HG02981 (cell line): ENCODE measurements around the gene SIRT5.

ENCODE experiments used
- ATAC-seq: cut with Tn5 transposase; IDR thresholded peaks from one replicate; pipeline ENCODE4 v1.9.1; 2021; ENCODE audit warnings: mild to moderate bottlenecking, moderate library complexity; ENCODE audit not compliant: unreplicated experiment

SIRT5 gene

DNA sequence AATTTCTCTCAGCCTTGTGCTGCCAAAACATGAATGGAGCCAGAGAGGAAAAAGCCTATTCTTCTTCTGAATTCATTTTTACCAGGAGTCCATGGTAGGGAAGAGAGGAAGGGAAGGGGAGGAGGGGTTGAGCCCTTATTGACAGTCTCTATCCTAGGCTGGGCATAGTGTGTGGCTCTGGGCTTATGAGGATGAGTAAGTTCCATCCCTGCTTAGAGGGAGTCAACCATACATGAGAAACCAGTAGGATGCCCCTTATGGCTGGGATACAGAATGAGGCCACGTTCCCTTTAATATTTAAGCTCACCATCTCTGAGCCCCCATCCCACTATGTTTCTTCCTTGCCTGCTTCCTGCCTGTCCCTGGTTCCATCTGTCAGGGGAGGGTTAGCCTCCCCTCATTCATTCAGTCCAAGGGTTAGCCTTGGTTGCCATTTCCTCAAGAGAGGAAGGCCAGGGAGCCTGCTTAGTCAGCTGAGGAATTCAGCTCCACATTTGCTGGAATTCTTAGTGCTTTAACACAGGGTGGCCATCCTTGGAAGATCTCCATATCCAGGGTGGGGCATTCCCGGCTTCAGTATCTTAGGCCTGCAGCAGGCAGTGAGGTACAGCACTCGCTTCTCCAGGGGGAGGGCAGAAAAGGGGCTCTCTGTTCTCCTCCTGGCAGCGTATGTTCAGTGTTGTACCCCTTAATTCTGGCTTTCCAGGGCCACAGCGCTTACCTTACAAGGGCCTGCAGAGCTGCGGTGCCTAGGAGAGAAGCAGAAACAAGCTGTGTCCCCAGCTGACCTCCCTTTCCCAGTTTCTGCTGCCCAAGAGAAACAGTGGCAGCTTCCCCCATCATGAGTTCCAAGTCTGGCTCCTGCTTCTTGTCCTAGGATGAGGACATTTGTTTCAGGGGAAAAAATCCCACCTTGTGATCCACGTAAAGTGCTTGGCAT, 12.5 kb downstream of the SIRT5 start:
- ATAC-seq = no peak

DNA sequence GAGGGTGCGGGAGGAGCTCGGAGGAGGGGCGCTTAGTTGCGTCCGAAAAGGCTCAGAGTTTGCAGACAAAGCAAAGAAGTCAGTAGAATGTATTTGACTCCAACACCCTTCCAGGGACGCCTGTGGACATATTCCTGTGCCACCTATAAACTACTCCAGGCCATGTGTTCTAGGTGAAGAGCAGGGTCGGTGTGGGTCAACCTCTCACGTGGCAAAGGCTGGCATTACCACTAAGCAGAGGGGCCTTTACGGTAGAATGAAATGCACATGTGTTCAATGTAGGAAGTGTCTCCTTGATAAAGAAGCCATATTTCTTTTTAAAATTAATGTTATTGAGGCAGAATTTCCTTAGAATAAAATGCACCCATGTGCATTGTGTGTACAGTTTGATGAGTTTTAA, 15.4 kb downstream of the SIRT5 start:
- no peak for ATAC-seq

DNA sequence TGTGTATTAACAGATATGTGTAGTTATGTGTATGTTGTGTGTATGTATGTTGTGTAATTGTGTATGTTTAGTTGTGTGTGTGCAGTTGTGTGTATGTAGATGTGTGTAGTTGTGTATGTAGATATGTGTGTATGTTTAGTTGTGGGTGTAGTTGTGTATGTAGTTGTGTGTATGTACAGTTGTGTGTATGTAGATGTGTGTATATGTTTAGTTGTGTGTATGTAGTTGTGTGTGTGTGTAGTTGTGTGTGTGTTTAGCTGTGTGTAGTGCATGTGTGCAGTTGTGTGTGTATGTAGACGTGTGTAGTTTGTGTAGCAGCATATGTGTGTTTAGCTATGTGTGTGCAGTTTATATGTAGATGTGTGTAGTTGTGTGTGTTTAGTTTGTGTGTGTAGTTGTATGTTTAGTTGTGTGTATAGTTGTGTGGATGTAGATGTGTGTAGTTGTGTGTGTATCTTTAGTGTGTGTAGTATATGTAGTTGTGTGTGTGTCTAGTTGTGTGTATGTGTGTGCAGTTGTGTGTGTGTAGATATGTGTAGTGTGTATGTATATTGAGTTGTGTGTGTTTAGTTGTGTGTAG, 16.3 kb downstream of the SIRT5 start:
- ATAC-seq = no peak

DNA sequence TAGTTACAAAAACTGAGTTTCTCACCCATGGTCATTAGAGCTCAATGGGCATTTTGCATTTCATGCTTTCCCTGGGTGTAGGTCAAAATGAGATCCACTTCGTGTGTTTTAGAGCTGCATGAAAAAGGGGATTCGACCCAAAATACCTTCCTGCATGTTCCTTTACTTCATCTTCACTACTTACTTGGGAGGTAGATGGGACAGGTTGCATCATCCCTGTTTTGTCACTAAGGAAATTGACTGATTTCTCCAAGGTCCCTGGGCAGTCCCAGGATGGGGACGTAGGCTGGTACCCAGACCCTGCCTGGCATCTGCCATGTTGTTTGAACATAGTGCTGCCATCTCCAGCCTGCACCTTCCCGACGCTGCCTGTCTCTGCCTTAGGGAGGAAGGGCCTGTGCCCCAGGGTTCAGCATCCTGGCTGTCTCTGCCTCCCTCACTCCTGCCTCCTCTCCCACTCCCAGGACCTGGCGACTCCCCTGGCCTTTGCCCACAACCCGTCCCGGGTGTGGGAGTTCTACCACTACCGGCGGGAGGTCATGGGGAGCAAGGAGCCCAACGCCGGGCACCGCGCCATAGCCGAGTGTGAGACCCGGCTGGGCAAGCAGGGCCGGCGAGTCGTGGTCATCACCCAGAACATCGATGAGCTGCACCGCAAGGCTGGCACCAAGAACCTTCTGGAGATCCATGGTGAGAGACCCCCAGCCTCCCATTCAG, 17.0 kb downstream of the SIRT5 start:
- no peak for ATAC-seq

DNA sequence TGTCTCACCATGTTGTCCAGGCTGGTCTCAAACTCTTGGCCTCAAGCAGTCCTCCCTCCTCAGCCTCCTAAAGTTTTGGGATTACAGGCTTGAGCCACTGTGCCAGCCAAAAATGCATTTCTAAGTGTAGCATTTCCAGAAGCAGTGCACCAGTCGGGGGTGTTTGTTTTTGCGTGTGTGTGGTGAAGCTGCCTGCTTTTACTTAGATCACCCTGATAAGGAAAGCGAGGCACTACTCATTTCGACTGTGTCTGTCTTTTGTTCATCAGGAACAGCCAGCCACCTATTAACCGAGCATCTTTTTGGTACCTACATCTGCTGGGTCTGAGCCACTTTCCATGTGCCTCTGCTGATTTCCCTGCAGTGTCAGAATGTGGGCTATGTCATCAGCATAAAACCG, 18.7 kb downstream of the SIRT5 start:
- no peak for ATAC-seq

DNA sequence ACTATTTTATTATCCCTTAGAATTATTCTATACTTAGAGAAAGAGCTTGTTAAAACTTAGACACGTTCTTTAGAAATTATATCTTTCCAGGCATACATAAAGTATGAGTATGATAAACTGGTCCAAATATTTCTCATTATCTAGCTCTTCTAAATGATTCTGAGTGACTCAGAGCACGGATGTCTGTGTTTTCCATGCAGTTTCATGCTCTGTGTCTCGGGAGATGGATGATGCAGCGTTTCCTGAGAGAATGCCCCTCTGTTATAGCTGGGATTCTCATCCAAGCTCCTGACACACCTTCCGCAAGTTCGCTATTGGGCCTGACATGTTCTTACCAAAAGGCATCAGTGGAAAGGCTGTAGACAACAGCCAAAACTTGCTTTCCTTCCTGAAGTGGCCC, 19.3 kb downstream of the SIRT5 start:
- no peak for ATAC-seq

DNA sequence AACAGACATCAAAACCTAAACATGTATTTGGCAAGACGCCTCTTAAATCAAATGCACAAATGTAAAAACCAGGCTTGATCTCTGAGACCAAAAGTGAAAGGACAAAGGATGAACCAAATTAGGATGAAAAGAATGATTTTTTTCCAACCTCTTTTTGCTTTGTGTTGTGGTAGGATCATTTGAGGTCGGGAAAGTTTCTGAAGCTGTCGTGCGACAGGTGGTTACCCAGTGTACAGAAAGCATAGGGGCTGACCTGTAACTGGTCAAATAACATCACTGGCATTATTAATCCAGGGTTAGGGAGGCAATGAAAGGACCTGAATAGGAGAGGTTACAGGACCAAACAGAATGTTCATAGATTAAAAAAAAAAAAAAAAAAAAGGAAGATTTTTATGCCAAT, 22.7 kb downstream of the SIRT5 start:
- no peak for ATAC-seq

DNA sequence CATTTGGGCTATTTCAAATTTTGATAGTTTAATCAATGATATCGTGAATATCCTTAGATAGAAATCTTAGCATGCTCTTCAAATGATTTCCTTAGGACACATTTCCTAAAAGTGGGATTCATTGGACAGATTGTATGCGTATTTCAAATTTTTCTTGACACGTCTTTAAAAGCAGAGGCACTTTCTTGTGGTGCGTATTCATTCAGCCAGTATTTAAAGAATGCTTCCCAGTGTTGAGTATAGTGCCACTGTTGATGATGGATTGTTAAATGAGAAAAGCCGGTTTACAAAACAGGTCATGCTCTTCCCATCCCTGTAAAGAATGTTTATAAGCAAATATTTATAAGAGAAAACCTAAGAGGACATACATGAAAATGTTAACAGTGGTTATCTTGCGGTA, 25.6 kb downstream of the SIRT5 start:
- no peak for ATAC-seq

DNA sequence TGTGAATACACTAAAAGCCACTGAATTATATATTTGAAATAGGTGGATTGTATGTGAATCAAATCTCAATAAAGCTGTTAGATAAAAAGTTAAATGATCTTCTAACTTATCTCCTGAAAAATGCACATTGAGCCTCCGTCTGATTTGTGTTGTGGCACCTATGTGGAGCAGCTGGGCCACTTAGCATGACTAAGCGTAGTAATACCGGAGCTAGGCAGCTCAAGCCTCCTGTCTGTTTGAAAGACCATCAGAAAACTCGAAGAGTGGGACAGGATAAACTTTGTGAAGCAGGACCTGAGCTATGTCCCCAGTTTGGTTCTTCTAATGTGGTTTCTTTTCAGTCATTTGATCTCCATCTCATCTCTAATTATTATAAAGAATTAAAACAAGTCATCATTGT, 29.7 kb downstream of the SIRT5 start:
- ATAC-seq = no peak

DNA sequence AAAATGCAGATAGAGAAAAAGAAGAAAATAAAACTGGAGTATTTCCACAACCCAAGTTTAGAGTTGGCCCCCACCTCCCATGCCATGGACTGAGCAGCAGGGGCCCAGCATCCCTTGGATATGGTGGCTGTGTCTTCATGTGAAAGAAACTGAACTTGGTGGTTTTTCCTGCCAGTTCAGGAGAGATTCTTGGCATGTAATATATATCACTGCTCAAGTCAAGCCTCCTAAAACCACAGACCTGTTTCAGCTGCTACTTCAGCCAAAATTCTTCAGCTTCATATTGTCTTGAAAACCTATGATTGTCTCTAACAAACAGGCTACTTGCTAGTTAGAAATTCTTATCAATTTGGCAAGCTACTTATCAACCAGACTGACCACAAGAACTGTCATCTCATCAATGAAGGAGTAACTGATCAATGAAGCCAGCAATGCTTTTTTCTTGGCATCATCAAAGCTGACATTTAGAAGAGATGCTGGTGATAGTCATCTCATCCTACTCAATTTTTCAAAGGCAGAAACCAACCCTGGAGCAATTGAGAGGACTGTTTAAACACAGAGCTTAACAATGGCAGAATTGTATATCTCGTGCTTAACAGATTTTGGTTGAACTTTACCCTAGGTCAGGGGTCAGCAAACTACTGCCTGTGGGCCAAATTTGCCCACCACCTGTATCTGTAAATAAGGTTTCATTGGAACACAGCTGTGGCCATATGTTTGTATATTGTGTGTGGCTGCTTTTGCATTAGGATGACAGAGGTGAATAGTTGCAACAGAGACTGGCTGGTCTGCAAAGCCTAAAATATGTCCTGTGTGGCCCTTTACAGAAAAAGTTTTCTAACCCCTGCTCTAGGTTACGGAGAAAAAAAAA, 30.4 kb downstream of the SIRT5 start:
- no peak for ATAC-seq

DNA sequence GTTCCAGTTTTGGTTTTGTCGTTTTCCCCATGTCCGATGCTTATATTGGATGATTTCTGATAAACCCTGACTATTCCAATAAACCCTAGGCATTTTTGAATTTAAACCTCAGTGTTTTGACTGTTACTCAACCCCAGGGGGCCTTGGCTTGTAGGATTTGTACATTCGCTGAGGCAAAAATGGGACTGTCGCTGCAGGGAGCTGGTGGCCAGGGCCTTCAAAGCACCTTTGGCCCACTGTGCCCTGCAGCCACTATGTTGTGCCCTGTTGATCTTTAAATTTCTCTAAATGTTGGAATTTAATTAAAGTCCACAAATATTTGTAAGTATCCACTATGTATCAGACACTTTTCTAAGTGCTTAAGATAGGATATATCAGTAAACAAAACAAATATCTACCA, 31.2 kb downstream of the SIRT5 start:
- no peak for ATAC-seq

DNA sequence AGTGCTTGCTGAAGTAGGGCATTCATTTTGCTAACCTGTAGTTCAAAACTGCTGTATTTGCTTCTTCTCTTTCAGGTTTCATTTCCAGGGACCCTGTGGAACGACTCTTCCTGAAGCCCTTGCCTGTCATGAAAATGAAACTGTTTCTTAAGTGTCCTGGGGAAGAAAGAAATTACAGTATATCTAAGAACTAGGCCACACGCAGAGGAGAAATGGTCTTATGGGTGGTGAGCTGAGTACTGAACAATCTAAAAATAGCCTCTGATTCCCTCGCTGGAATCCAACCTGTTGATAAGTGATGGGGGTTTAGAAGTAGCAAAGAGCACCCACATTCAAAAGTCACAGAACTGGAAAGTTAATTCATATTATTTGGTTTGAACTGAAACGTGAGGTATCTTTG, 37.3 kb downstream of the SIRT5 start:
- no peak for ATAC-seq

DNA sequence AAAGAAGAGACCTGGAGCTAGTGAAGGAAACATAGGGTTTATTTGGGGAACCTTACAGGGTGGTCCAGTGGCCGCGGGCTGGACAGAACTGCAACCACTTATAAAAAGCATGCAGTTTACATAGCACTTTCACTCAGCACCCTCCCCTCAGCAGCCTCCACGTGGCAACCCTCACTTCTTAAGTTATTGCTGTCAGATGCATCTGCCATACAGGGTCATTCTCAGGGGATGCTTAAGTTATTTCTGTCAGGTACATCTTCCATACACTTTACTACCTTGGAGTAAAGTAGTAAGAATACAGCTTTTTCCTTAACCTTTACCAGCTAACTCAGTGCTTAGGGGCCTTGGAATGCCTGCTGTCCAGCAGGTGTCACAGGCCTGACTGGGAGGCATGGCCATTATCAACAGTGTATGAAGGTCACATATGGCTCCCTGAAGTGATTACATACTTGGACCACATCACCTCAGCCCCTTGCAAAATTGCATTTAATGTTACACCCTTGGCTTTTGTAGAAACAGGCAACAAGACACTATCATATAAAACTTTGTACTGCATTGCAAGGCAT, 38.7 kb downstream of the SIRT5 start:
- no peak for ATAC-seq

DNA sequence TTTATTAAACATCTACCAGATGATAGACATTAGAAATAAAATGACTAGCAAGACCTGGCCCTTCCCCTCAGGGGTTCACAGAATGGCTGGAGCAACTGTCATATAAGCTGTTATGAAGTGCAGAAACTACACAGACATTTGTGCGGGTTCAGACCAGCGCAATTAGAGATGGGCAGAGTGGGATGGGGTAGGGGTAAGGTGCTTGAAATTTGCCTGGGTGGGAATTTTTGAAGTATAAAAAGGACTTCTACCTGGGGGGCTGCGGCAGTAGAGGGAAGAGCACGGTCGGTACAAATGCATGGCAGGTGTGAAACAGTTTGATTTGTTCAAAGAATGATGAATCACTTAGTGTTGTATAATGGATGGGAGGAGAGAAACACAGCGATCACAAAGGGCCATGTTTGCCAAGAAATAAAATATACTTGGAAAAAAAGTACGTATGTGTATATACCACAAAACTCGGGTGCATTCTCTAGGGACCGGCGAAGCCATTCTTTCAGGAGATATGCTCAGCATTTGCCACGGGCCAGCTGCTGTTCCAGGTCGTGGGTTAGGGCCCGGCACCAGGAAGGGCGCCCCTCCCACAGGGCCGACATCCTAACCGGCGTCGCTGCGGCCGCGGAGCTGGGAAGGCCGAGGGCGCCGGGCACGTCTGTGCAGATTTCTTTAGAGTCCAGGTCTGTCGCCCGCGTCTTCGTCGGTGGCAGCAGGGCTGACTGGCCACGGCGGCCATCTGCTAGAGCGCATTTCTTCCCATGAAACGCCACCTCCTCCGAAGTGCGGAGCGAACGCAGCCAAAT, 39.9 kb downstream of the SIRT5 start:
- ATAC-seq = peak; percentile 17

DNA sequence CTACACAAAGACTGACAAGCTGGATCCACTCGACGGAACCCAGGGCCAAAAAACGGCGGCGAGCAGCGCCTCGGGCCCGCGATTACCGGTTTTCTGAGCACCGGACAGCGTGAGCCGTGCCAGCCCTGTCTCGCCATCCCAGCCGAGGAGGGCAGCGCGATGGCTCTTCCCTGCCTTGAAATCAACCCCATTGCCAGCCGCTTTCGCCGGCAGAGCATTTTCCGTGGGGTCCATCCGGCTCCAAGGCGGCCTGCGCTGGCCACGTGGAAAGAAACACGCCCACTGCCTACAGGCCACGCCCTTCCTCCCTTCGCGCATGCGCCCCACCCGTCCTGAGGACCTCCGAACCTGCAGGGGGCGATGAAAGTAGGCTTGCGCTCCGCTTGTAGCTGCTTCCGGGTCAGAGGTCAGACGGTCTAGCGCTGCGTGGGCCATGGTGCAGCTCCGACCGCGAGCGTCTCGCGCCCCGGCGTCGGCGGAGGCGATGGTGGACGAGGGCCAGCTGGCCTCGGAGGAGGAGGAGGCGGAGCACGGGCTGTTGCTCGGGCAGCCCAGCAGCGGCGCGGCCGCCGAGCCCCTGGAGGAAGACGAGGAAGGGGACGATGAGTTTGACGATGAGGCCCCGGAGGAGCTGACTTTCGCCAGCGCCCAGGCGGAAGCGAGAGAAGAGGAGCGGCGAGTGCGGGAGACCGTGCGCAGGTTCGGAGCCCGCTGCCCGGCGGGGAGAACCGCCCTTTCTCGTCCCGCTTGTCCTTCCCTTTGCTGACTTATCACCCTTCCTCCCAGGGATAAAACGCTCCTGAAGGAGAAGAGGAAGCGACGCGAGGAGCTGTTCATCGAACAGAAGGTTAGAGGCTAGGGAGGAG, 40.8 kb downstream of the SIRT5 start, which contains the start of gene NOL7:
NOL7 (plus strand) TSS at position 410 of the 866 bp plus-strand sequence; CDS start at position 434, 24 bp downstream.
- peak; percentile 93 for ATAC-seq

DNA sequence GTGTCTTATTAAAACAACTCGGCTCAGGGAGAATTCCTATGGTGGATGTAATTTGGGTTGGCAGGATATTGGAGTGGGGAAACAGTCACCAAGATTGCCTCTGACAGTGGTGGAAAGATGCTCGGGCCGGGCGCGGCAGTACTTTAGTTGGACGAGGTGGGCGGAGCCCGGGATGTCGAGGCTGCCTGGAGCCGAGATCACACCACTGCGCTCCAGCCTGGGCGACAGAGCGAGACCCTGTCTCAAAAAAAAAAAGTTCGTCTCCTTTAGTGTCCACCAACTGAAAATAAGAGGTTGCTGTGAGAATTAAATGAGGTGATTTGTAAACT, 41.4 kb downstream of the SIRT5 start:
- peak; percentile 13 for ATAC-seq

DNA sequence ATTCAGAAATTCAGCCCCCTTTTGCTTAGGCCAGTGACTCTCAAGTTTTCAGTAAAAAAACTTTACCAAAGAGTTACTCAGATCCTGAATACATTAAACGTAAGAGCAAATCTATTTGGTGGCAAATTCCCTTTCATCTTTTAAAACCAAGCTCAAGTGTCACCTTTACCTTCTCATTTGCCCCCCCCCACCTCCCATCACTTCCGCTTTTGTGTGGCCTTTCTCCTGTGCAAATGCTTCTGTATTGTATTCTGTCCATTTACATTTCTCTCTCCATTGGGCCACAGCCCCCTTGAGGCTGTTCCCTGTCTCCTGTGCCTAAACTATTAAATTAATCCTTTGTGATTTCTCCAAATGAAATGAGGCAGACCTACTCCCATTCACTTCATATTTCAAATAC, 42.7 kb downstream of the SIRT5 start:
- no peak for ATAC-seq

DNA sequence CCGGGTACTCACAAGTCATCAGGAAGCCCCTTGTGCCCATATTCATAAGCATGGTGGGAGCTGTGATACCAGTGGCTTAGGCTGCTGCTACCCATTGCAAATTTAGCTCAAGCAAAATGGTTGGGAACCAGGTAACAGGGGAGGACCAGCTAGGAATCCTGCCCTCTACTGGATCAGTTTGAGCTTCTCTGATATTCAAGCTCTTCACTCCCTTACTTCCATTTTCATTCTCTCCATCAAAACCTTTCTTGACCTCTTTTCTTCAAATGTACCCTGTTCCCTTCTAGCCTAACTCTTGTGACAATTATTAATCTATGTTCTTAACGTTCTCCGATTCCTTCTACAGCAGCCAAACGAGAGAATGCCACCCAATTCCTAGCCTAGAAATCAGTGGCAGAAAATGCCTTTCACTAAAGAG, 50.5 kb downstream of the SIRT5 start:
- ATAC-seq = no peak
